NB4 (cell line): ENCODE results near the gene FAM3C.

Source experiments
- DNase-seq: peaks from one replicate; pipeline ENCODE4 v3.0.0; 2010; ENCODE audit warnings: low read depth
- H3K4me3 ChIP-seq: one replicate; pipeline ENCODE4 v1.5.1; 2011; ENCODE audit warnings: mild to moderate bottlenecking, low read depth, low read length, moderate library complexity
- MYC ChIP-seq: IDR thresholded peaks from 2 replicates; pipeline ENCODE4 v1.6.1; 2011; ENCODE audit warnings: low read depth, low read length
- POLR2A ChIP-seq: IDR thresholded peaks from 2 replicates; pipeline ENCODE4 v1.6.1; 2011; ENCODE audit warnings: mild to moderate bottlenecking; ENCODE audit not compliant: insufficient read length; ENCODE audit errors: extremely low read depth
- TF ChIP-seq, protein P1 (sequence below): IDR thresholded peaks from one replicate; pipeline ENCODE4 v1.5.1; 2012; ENCODE audit warnings: low read depth, low read length
- TF ChIP-seq, protein P2 (sequence below): IDR thresholded peaks from 2 replicates; pipeline ENCODE4 v1.6.1; 2011; ENCODE audit warnings: low read depth, low read length

FAM3C gene

GRCh38 chr7:121414436-121414835, 18.3 kb upstream of the FAM3C start:
- no peak for TF ChIP-seq MYC
- TF ChIP-seq POLR2A: no peak
- TF ChIP-seq, protein P1, sequence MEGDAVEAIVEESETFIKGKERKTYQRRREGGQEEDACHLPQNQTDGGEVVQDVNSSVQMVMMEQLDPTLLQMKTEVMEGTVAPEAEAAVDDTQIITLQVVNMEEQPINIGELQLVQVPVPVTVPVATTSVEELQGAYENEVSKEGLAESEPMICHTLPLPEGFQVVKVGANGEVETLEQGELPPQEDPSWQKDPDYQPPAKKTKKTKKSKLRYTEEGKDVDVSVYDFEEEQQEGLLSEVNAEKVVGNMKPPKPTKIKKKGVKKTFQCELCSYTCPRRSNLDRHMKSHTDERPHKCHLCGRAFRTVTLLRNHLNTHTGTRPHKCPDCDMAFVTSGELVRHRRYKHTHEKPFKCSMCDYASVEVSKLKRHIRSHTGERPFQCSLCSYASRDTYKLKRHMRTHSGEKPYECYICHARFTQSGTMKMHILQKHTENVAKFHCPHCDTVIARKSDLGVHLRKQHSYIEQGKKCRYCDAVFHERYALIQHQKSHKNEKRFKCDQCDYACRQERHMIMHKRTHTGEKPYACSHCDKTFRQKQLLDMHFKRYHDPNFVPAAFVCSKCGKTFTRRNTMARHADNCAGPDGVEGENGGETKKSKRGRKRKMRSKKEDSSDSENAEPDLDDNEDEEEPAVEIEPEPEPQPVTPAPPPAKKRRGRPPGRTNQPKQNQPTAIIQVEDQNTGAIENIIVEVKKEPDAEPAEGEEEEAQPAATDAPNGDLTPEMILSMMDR: no peak
- TF ChIP-seq, protein P2, sequence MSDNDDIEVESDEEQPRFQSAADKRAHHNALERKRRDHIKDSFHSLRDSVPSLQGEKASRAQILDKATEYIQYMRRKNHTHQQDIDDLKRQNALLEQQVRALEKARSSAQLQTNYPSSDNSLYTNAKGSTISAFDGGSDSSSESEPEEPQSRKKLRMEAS: no peak
- no peak overlapping the region for H3K4me3 ChIP-seq
- DNase-seq: no peak

DNA sequence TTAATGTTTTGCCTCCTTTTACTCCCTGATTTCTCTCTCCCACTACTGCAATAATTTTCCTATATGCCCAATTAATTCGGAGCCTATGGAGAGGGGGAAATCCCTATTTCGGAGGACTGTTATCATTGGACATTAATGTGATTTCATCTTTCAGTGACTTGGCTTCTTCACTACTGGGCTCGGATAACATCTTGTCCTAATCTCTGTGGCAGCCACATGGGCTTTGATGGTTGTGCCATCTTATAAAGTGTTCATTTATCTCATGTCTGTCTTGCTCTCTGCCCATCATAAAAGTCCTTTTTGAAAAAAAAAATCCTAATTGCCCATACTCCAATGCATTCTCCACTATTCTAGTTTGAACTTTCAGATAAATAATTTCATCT, 15.5 kb upstream of the FAM3C start:
- TF ChIP-seq, protein P2: no peak
- TF ChIP-seq, protein P1: no peak
- TF ChIP-seq POLR2A (no peak), MYC (no peak)
- DNase-seq: no peak
- H3K4me3 ChIP-seq: no peak overlapping the region

GRCh38 chr7:121410829-121411596, 14.9 kb upstream of the FAM3C start:
- H3K4me3 ChIP-seq: no peak overlapping the region
- DNase-seq: no peak
- TF ChIP-seq MYC (no peak), POLR2A (no peak)
- TF ChIP-seq, protein P2: no peak
- TF ChIP-seq, protein P1: no peak

- DNase-seq: no peak
- H3K4me3 ChIP-seq: no peak overlapping the region
- TF ChIP-seq, protein P1: no peak
- TF ChIP-seq POLR2A: no peak
Observed at GRCh38 chr7:121406944-121407343, 10.8 kb upstream of the FAM3C start.

GRCh38 chr7:121406461-121406860, 10.4 kb upstream of the FAM3C start:
- H3K4me3 ChIP-seq: no peak overlapping the region
- TF ChIP-seq MYC: no peak
- no peak for DNase-seq

DNA sequence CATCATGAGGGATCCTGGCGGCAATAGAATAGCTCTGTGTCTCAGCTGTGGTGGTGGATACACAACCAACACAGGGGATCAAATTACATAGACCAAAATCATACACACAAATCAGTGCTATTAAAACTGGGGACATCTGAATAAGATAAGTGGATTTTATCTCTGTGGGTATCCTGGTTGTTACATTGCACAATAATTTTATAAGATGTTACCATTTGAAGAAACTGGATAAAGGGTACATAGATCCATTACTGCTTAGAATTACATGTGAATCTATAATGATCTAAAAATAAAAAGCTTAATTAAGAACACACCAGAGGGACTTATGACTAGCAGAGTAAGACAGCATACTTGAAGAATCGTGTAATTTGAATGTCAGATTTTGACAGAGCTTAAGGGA, 8.2 kb upstream of the FAM3C start:
- DNase-seq: no peak
- H3K4me3 ChIP-seq: no peak overlapping the region
- TF ChIP-seq POLR2A: no peak
- TF ChIP-seq, protein P1: no peak
- TF ChIP-seq, protein P2: no peak
- TF ChIP-seq MYC: no peak
